K562 (cell line): ENCODE measurements around the gene PFKP. TPM values are rescaled to one million over a fixed set of nuclear protein-coding genes. Genes with fewer than 3 reads are reported as not detected.

Experiments
- ATAC-seq: fragments of 200-7000 bp; cut with Tn5 transposase; 3 replicates; pipeline ENCODE4 v1.9.1; 2020; ENCODE audit warnings: moderate library complexity
- BruUV-seq: library from RNA; stranded (reverse); fragments of 400-500 nt; replicated peaks from 2 replicates; lab custom pipeline; 2021; lab: Mats Ljungman, UMichigan
- CTCF ChIA-PET: fragments of 300-600 bp; formaldehyde crosslinking; extraction: SDS; loops from one replicate; lab custom pipeline; 2021; ENCODE audit warnings: low intra/inter-chr PET ratio; lab: Yijun Ruan, JAX
- POLR2A ChIA-PET: fragments of 300-600, 350-650 bp; sonication (Branson Sonifier 250); formaldehyde crosslinking; extraction: SDS; loops from one replicate; lab custom pipeline; 2021; ENCODE audit warnings: antibody characterized with exemption, inconsistent platforms; lab: Yijun Ruan, JAX
- DNase-seq, 4 experiments: peaks; one replicate each; pipeline versions ENCODE4 v3.0.0 to v3.0.0-alpha.2; 2011 to 2018; ENCODE audit warnings: low spot score in 3 of 4, mixed read lengths in 3 of 4; ENCODE audit errors: extremely low read depth in 1 of 4
- FAIRE-seq: peaks from 2 replicates; lab custom pipeline; 2011; peaks lifted over from hg19 to GRCh38; lab: Jason Lieb, UNC
- H2AFZ ChIP-seq: 2 replicates; pipeline ENCODE4 v1.6.0; 2011; ENCODE audit warnings: low read depth, low read length, control low read depth, inconsistent platforms
- H3K27ac ChIP-seq: fragments of 200-600 bp; 3 replicates; pipeline ENCODE4 v1.8.0; 2011; ENCODE audit warnings: low read depth, mild to moderate bottlenecking, control low read depth, inconsistent platforms, low read length, moderate library complexity, mixed read lengths; ENCODE audit errors: extremely low read depth
- H3K27me3 ChIP-seq, 2 experiments: fragments of 300-600 bp in 1 of 2; 2 replicates in 1 of 2; 3 replicates in 1 of 2; pipeline versions ENCODE4 v1.6.0 to v1.8.0; 2011; ENCODE audit warnings: inconsistent platforms in 2 of 2, low read length in 2 of 2, mild to moderate bottlenecking in 1 of 2, mixed read lengths in 1 of 2, moderate library complexity in 1 of 2; ENCODE audit not compliant: control insufficient read depth in 2 of 2, insufficient read depth in 2 of 2
- H3K36me3 ChIP-seq: fragments of 300-600 bp; 3 replicates; pipeline ENCODE4 v1.8.0; 2011; ENCODE audit warnings: mild to moderate bottlenecking, low read length, inconsistent platforms; ENCODE audit not compliant: control insufficient read depth, insufficient read depth
- H3K4me1 ChIP-seq, 2 experiments: fragments of 200-600 bp in 1 of 2; replicated peaks in 1 of 2; 2 replicates in 1 of 2; 3 replicates in 1 of 2; pipeline versions ENCODE4 v1.5.1 to v1.8.0; 2011; ENCODE audit warnings: inconsistent platforms in 2 of 2, low read length in 2 of 2, mild to moderate bottlenecking in 1 of 2, mixed read lengths in 1 of 2, moderate library complexity in 1 of 2; ENCODE audit not compliant: control insufficient read depth in 2 of 2, insufficient read depth in 2 of 2
- H3K4me2 ChIP-seq: 2 replicates; pipeline ENCODE4 v1.6.1; 2011; ENCODE audit warnings: low read length, control low read depth, inconsistent platforms, mixed read lengths; ENCODE audit not compliant: insufficient read depth
- H3K4me3 ChIP-seq: fragments of 200-600 bp; sonication (generic), shearing (Covaris generic); 2 replicates; pipeline ENCODE4 v1.5.1; 2016; ENCODE audit warnings: control low read depth, inconsistent platforms
- H3K79me2 ChIP-seq: fragments of 200-600 bp; 3 replicates; pipeline ENCODE4 v1.8.0; 2011; ENCODE audit warnings: low read length, inconsistent platforms; ENCODE audit not compliant: control insufficient read depth, insufficient read depth
- H3K9ac ChIP-seq, 2 experiments: 2 replicates each; pipeline versions ENCODE4 v1.6.0 to v1.6.1; 2011; ENCODE audit warnings: low read depth in 2 of 2, low read length in 2 of 2, control low read depth in 1 of 2, inconsistent platforms in 1 of 2, mild to moderate bottlenecking in 1 of 2, mixed read lengths in 1 of 2; ENCODE audit not compliant: insufficient read depth in 1 of 2
- H3K9me1 ChIP-seq: one replicate; pipeline ENCODE4 v1.6.0; 2011; ENCODE audit warnings: inconsistent platforms, mild to moderate bottlenecking, low read length, moderate library complexity; ENCODE audit not compliant: control insufficient read depth, insufficient read depth
- H3K9me3 ChIP-seq: replicated peaks from 2 replicates; pipeline ENCODE4 v1.5.1; 2011; ENCODE audit warnings: low read depth, low read length, inconsistent platforms; ENCODE audit not compliant: control insufficient read depth, insufficient read depth
- H4K20me1 ChIP-seq: replicated peaks from 2 replicates; pipeline ENCODE4 v1.6.1; 2011; ENCODE audit warnings: low read length, inconsistent platforms, mixed read lengths; ENCODE audit not compliant: control insufficient read depth, insufficient read depth
- ELF1 ChIP-seq: fragments of 200-800 bp; sonication (Bioruptor generic); IDR thresholded peaks from 2 replicates; pipeline ENCODE4 v1.6.1; 2016; ENCODE audit warnings: missing genetic modification characterization, missing compliant biosample characterization
- ETV1 ChIP-seq: fragments of 450-650 bp; conservative IDR thresholded peaks from 2 replicates; pipeline ENCODE4 v1.6.1; 2016; ENCODE audit warnings: missing genetic modification characterization, control low read depth, low read depth, missing compliant biosample characterization
- FUS ChIP-seq: fragments of 200-400 bp; formaldehyde crosslinking; optimal IDR thresholded peaks from 2 replicates; pipeline ENCODE3; 2017; ENCODE audit warnings: low read depth, low read length
- HDAC1 ChIP-seq, 2 experiments: fragments of 450-650 bp; IDR thresholded peaks; 2 replicates each; pipeline ENCODE4 v1.6.1; 2016 to 2017; ENCODE audit warnings: inconsistent platforms in 1 of 2, mild to moderate bottlenecking in 1 of 2, moderate library complexity in 1 of 2
- HNRNPH1 ChIP-seq: fragments of 200-400 bp; formaldehyde crosslinking; optimal IDR thresholded peaks from 2 replicates; pipeline ENCODE3; 2017; ENCODE audit warnings: low read depth, mild to moderate bottlenecking, low read length, moderate library complexity
- MAZ ChIP-seq, 2 experiments: fragments of 450-650 bp in 1 of 2; sonication (generic) in 1 of 2; formaldehyde crosslinking; IDR thresholded peaks in 1 of 2; conservative IDR thresholded peaks in 1 of 2; 2 replicates each; pipeline versions ENCODE4 v1.4.0 to v1.5.0; 2020; ENCODE audit warnings: mild to moderate bottlenecking in 1 of 2, missing genetic modification reagents in 1 of 2
- MLLT1 ChIP-seq, 2 experiments: fragments of 450-650 bp; IDR thresholded peaks; 2 replicates each; pipeline ENCODE4 v1.6.1; 2016
- RBBP5 ChIP-seq: fragments of 200-600 bp; sonication (generic); IDR thresholded peaks from 2 replicates; pipeline ENCODE4 v1.6.1; 2012; ENCODE audit warnings: borderline replicate concordance, mild to moderate bottlenecking, low read length, control low read depth, inconsistent platforms; ENCODE audit not compliant: insufficient read depth, poor library complexity, severe bottlenecking
- RBM39 ChIP-seq: fragments of 200-400 bp; formaldehyde crosslinking; optimal IDR thresholded peaks from 2 replicates; pipeline ENCODE3; 2018; ENCODE audit warnings: low read depth, low read length
- SMAD2 ChIP-seq: fragments of 150-350 bp; IDR thresholded peaks from 2 replicates; pipeline ENCODE4 v1.6.1; 2014; ENCODE audit warnings: low read depth, mild to moderate bottlenecking, low read length
- SMARCB1 ChIP-seq: IDR thresholded peaks from 2 replicates; pipeline ENCODE4 v1.6.1; 2011; ENCODE audit warnings: improper control_type of control experiment, low read depth; ENCODE audit not compliant: insufficient read length
- TEAD1 ChIP-seq, 2 experiments: fragments of 450-650 bp in 1 of 2; sonication (generic) in 1 of 2; formaldehyde crosslinking; IDR thresholded peaks; 2 replicates each; pipeline versions ENCODE4 v1.4.0 to v1.8.0; 2020 to 2022; ENCODE audit warnings: mild to moderate bottlenecking in 2 of 2, missing genetic modification reagents in 1 of 2
- ZEB2 ChIP-seq: fragments of 450-650 bp; IDR thresholded peaks from 2 replicates; pipeline ENCODE4 v1.6.1; 2016
- ZNF311 ChIP-seq: fragments of 250-450 bp; sonication (Bioruptor Pico); IDR thresholded peaks from 2 replicates; pipeline ENCODE4 v1.4.0; 2020; ENCODE audit warnings: mild to moderate bottlenecking, moderate library complexity
- ZNF436 ChIP-seq: fragments of 250-450, 450-650 bp; sonication (Bioruptor Pico); formaldehyde crosslinking; IDR thresholded peaks from 2 replicates; pipeline ENCODE4 v1.7.0; 2020; ENCODE audit warnings: mild to moderate bottlenecking
- ZNF740 ChIP-seq, 3 experiments: fragments of 200-800 bp in 1 of 3; sonication (Bioruptor generic) in 1 of 3; sonication (generic) in 1 of 3; formaldehyde crosslinking in 1 of 3; IDR thresholded peaks; 2 replicates each; pipeline versions ENCODE4 v1.6.1 to v1.8.0; 2016 to 2022; ENCODE audit warnings: mild to moderate bottlenecking in 2 of 3, missing compliant biosample characterization in 2 of 3, missing genetic modification characterization in 2 of 3, missing genetic modification reagents in 1 of 3
- WGBS: fragments of 100-300 bp; shearing (Covaris generic); methylation state at CpG from one replicate; pipeline ENCODE4 v1.1.6; 2016; ENCODE audit warnings: low coverage, mixed read lengths; ENCODE audit not compliant: insufficient coverage; ENCODE audit errors: missing lambda C conversion rate; 5-methylcytosine and 5-hydroxymethylcytosine counted together
- in situ Hi-C: fragments of 300-500 bp; cut with MboI; formaldehyde crosslinking; loops from 4 replicates; pipeline ENCODE4 v1.15.0; 2018; ENCODE audit warnings: inconsistent platforms, mixed read lengths
- intact Hi-C: fragments of 100-400 bp; cut with micrococcal nuclease; formaldehyde crosslinking; loops from 2 replicates; pipeline ENCODE4 v1.14.2; 2022
- polyA plus RNA-seq, 8 experiments: library from polyadenylated mRNA; depleted of rRNA in 4 of 8; stranded (reverse) in 5 of 8; unstranded in 3 of 8; fragments of >200 nt; fragmentation: Nextera tagmentation in 2 of 8; fragmentation: Illumina TruSeq in 1 of 8; extraction: Ambion mirVana in 2 of 8; extraction: Trizol in 1 of 8; gene quantifications; 2 replicates each; pipeline versions ENCODE4 v1.2.1 to v1.2.3, GENCODE V29; 2011 to 2014; ENCODE audit warnings: inconsistent platforms in 1 of 8, missing spikeins in 1 of 8
- total RNA-seq, 7 experiments: library from RNA; depleted of rRNA in 6 of 7; stranded (reverse); fragments of >200 nt in 6 of 7; fragmentation: Illumina TruSeq in 2 of 7; extraction: Trizol in 2 of 7; gene quantifications; 2 replicates each; pipeline versions ENCODE4 v1.2.1 to v1.2.3, GENCODE V29; 2011 to 2021; ENCODE audit warnings: low replicate concordance in 1 of 7

The PFKP gene
- total and polyA plus RNA-seq, 9 of the 15 experiments (the other 6 are each of a cell fraction or from before 2014, with no cell fraction given), result 23.5 to 116 (median 62.1) TPM

GRCh38 chr10:3067859-3068179 is 471 bp downstream of the PFKP start:
- Histone ChIP-seq H3K36me3 (peaks cover 41% of the 10 kb centered on the region), H3K4me2 (peak overlapping the region; percentile 84)
- BruUV-seq, result TSS peak; percentile 38
- TF ChIP-seq MLLT1 (IDR thresholded peaks at IDR 0.05) (0 out of 4 replicates have a peak, but pooled peaks of 1 of the 2 experiments have one; percentile 14), RBM39 (no peak), ZNF740 (CRISPR knock-in tag; IDR thresholded peaks at IDR 0.05) (no peak), ZNF740 (tag; IDR thresholded peaks at IDR 0.05) (peak in 1 of 2 experiments; percentile 19; a peak in 1 of 4 replicates), ZEB2 (peak; percentile 12; the same call in 1 of the 2 replicates), TEAD1 (CRISPR knock-in tag; IDR thresholded peaks at IDR 0.05) (0 out of 4 replicates have a peak, but pooled peaks of 1 of the 2 experiments have one; percentile 58), MAZ (CRISPR knock-in tag; conservative IDR thresholded peaks at IDR 0.05 in 1 of 2, IDR thresholded peaks at IDR 0.05 in 1 of 2) (0 out of 4 replicates have a peak, but pooled peaks of 1 of the 2 experiments have one; percentile 1), ZNF311 (CRISPR knock-in tag) (no peak), ELF1 (0 out of 2 replicates have a peak, but pooled peaks have one; percentile 28), HDAC1 (IDR thresholded peaks at IDR 0.05) (peak in 1 of 2 experiments; percentile 7; a peak in 1 of 4 replicates), FUS (no peak), ZNF436 (CRISPR knock-in tag) (no peak), RBBP5 (peak; percentile 26), SMAD2 (no peak), SMARCB1 (no peak), HNRNPH1 (no peak), ETV1 (tag) (peak; percentile 49)

More at GRCh38 chr10:3067859-3068179, 471 bp downstream of the PFKP start:
- Histone ChIP-seq H3K4me3 (peak overlapping the region; percentile 85), H3K4me1 (peaks cover 28 to 48% of the 10 kb centered on the region in 2 experiments), H3K9ac (peak overlapping the region; percentile 80 to 96), H3K27me3 (peaks cover 0 to 16% of the 10 kb centered on the region in 2 experiments; a peak in 2 of 5 replicates), H3K9me3 (no peaks in the 10 kb centered on the region), H4K20me1 (peaks cover 9% of the 10 kb centered on the region; the same call in 1 of the 2 replicates), H3K27ac (peak overlapping the region; percentile 80), H2AFZ (peak overlapping the region; percentile 73), H3K9me1 (no peaks in the 10 kb centered on the region), H3K79me2 (peaks cover 55% of the 10 kb centered on the region)
- peak; percentile 4 for ATAC-seq
- in situ Hi-C loops (no loop called here), intact Hi-C loops (loop anchor here (2.0 to 5.0 kb wide), 2 partner anchors 27 to 104 kb away; partner anchors contain the start of gene PITRM1)
- ChIA-PET CTCF (no interaction called here), POLR2A (interaction anchor here (1.1 to 1.5 kb wide), 3 partner anchors 11 to 27 kb away, joined by 3 to 5 read pairs (median 4); no protein-coding TSS in a partner anchor)
- DNase-seq, result no peak
- WGBS, result 0% methylated on average over 6 of the region's 29 CpGs
- FAIRE-seq, result no peak
